Glutamatergic neuron (in vitro differentiated cells): Measurements from ENCODE around the gene FSIP1. TPM values are rescaled to one million over a fixed set of nuclear protein-coding genes. Genes with fewer than 3 reads are reported as not detected.

Experiments
- DNase-seq: peaks from one replicate; pipeline ENCODE4 v3.0.0; 2022
- H3K27ac Mint-ChIP-seq: one replicate; pipeline ENCODE4 v1.8.0; 2020; ENCODE audit warnings: mild to moderate bottlenecking, mixed read lengths, inconsistent platforms; ENCODE audit not compliant: unreplicated experiment
- H3K27me3 Mint-ChIP-seq: one replicate; pipeline ENCODE4 v1.8.0; 2020; ENCODE audit warnings: mild to moderate bottlenecking, moderate library complexity, mixed read lengths, inconsistent platforms; ENCODE audit not compliant: unreplicated experiment
- H3K36me3 Mint-ChIP-seq: one replicate; pipeline ENCODE4 v1.8.0; 2020; ENCODE audit warnings: mild to moderate bottlenecking, mixed read lengths, inconsistent platforms; ENCODE audit not compliant: unreplicated experiment
- H3K4me1 Mint-ChIP-seq: one replicate; pipeline ENCODE4 v1.8.0; 2020; ENCODE audit warnings: mild to moderate bottlenecking, low read depth, mixed read lengths, inconsistent platforms; ENCODE audit not compliant: unreplicated experiment
- H3K4me3 Mint-ChIP-seq: one replicate; pipeline ENCODE4 v1.8.0; 2020; ENCODE audit warnings: mild to moderate bottlenecking, mixed read lengths, inconsistent platforms; ENCODE audit not compliant: unreplicated experiment
- H3K9me3 Mint-ChIP-seq: one replicate; pipeline ENCODE4 v1.8.0; 2020; ENCODE audit warnings: mild to moderate bottlenecking, moderate library complexity, mixed read lengths, inconsistent platforms; ENCODE audit not compliant: unreplicated experiment
- CTCF ChIP-seq: fragments of 200-600 bp; sonication (generic); IDR thresholded peaks from one replicate; pipeline ENCODE4 v1.5.0; 2021; ENCODE audit not compliant: partially characterized antibody, unreplicated experiment
- total RNA-seq: library from RNA; stranded (reverse); fragmentation: NEBNext Ultra II Directional; extraction: Animal tissue kit (Norgen Biotek cat#: 25700); gene quantifications from one replicate; pipeline ENCODE4 v1.2.1, GENCODE V29; 2021; ENCODE audit not compliant: unreplicated experiment

Gene FSIP1
- total RNA-seq, 1 donor from 2014 or later, result 1.5 TPM

GRCh38 chr15:39654304-39654703 lies 128.3 kb downstream of the FSIP1 start:
- DNase-seq, result no peak
- TF ChIP-seq CTCF, result no peak

GRCh38 chr15:39651881-39652280 lies 130.8 kb downstream of the FSIP1 start:
- H3K9me3 Mint-ChIP-seq, result no peaks in the 10 kb centered on the region
- H3K36me3 Mint-ChIP-seq, result no peaks in the 10 kb centered on the region
- DNase-seq, result no peak
- H3K4me1 Mint-ChIP-seq, result no peaks in the 10 kb centered on the region
- no peak for TF ChIP-seq CTCF
- H3K27ac Mint-ChIP-seq, result no peak overlapping the region
- H3K27me3 Mint-ChIP-seq, result no peaks in the 10 kb centered on the region
- H3K4me3 Mint-ChIP-seq, result no peak overlapping the region

More at GRCh38 chr15:39654304-39654703, 128.3 kb downstream of the FSIP1 start:
- H3K4me3 Mint-ChIP-seq, result no peak overlapping the region
- no peaks in the 10 kb centered on the region for H3K4me1 Mint-ChIP-seq
- no peak overlapping the region for H3K27ac Mint-ChIP-seq
- no peaks in the 10 kb centered on the region for H3K9me3 Mint-ChIP-seq
- no peaks in the 10 kb centered on the region for H3K27me3 Mint-ChIP-seq
- no peaks in the 10 kb centered on the region for H3K36me3 Mint-ChIP-seq

- no peak overlapping the region for H3K27ac Mint-ChIP-seq
- no peaks in the 10 kb centered on the region for H3K9me3 Mint-ChIP-seq
Observed at GRCh38 chr15:39651295-39651694, 131.3 kb downstream of the FSIP1 start.

GRCh38 chr15:39649757-39650156 lies 132.9 kb downstream of the FSIP1 start:
- H3K4me1 Mint-ChIP-seq, result no peaks in the 10 kb centered on the region
- no peaks in the 10 kb centered on the region for H3K27me3 Mint-ChIP-seq
- no peak overlapping the region for H3K4me3 Mint-ChIP-seq
- H3K9me3 Mint-ChIP-seq, result no peaks in the 10 kb centered on the region
- H3K36me3 Mint-ChIP-seq, result no peaks in the 10 kb centered on the region
- H3K27ac Mint-ChIP-seq, result no peak overlapping the region
- no peak for DNase-seq
- TF ChIP-seq CTCF, result no peak

More at GRCh38 chr15:39651295-39651694, 131.3 kb downstream of the FSIP1 start:
- DNase-seq, result no peak
- H3K36me3 Mint-ChIP-seq, result no peaks in the 10 kb centered on the region
- H3K27me3 Mint-ChIP-seq, result no peaks in the 10 kb centered on the region
- H3K4me3 Mint-ChIP-seq, result no peak overlapping the region
- no peak for TF ChIP-seq CTCF
- H3K4me1 Mint-ChIP-seq, result no peaks in the 10 kb centered on the region

- no peaks in the 10 kb centered on the region for H3K36me3 Mint-ChIP-seq
- no peak overlapping the region for H3K4me3 Mint-ChIP-seq
- no peaks in the 10 kb centered on the region for H3K27me3 Mint-ChIP-seq
- DNase-seq, result no peak
- no peaks in the 10 kb centered on the region for H3K4me1 Mint-ChIP-seq
- H3K27ac Mint-ChIP-seq, result no peak overlapping the region
- no peaks in the 10 kb centered on the region for H3K9me3 Mint-ChIP-seq
- TF ChIP-seq CTCF, result no peak
Observed at GRCh38 chr15:39646425-39646824, 136.2 kb downstream of the FSIP1 start.
